Activated CD4-positive, alpha-beta T cell treated with anti-CD3 and anti-CD28 coated beads, Interleukin-2, amount 50 U/mL, for 24 hours (primary cell): ENCODE results near the gene MAPK8.
"Not testable (repeated sequence)": the region's sequence is repeated elsewhere in the genome, so short reads cannot be mapped to it uniquely, and the experiment has no call there.

ENCODE experiments used
- DNase-seq, 2 donors: peaks; one replicate each; pipeline ENCODE4 v3.0.0-alpha.2; 2020; ENCODE audit warnings: low read depth in 1 of 2, low spot score in 1 of 2

The MAPK8 gene

GRCh38 chr10:48306265-48306869, at the start of gene MAPK8:
Gene MAPK8 (plus strand): TSS chr10:48306677. CDS start chr10:48401661, 94,984 bp downstream.
- peak; percentile 82 to 85 for DNase-seq

DNA sequence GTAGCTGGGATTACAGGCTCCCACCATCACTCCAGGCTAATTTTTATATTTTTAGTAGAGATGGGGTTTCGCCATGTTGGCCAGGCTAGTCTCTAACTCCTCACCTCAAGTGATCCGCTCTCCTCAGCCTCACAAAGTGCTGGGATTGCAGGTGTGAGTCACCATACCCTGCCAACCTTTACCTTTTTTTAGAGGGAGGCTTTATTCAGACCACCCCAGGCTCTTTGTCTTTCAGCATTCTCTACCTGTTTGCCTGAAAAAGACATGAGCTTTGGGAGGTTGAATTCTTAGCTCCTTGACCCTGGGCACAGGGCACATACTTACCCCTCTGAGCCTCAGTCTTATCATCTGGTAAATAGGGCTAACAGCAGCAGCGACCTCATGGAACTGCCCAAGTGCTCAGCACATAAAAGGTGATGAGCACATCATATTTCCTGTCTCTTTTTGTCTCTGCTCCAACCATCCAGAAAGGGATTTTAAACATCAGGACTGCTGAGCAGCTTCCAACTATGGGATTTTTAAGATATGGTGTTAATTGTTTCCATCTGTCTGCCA, 49.0 kb upstream of the MAPK8 start:
- DNase-seq: no peak

DNA sequence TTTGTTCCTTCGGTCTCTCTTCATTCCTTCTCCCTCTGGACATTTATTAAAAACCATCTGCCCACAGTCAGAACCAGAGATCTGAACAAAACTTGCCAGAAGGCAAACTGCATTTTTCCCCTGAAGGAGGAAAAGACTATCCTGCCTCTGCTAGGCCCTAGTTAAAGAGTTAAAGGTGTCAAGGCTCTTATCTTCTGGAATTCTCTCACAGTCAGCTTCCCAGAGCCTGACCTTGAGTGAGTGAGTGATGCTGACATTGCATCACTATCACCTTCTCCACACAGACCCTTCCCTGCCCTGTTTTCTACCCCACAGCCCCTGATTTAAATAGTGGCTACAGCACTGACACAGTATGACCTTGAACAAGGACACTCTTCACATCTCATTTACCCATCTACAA, 48.4 kb upstream of the MAPK8 start:
- DNase-seq: no peak

GRCh38 chr10:48266528-48266927, 39.9 kb upstream of the MAPK8 start:
- no peak for DNase-seq

- no peak for DNase-seq
These were observed 35.3 kb upstream of the MAPK8 start for GRCh38 chr10:48271047-48271730.

DNA sequence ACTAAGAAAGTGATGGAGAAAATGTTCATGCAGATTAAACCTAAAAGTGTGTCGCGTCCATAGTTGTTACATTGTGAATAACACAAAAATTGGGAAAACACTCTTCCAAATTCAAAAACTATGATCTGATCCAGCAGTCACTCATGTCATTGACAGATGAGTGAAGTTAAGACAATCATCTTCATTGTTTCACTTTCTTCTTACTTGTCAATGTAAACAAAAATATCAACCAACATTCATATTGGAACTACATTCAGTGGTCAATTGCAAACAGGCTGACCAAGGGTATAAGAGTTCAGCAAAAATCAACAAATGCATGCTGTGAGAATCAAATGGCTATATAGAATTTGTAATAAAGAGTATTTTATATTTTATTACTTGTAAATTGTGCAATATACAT, 33.8 kb upstream of the MAPK8 start:
- no peak for DNase-seq

DNA sequence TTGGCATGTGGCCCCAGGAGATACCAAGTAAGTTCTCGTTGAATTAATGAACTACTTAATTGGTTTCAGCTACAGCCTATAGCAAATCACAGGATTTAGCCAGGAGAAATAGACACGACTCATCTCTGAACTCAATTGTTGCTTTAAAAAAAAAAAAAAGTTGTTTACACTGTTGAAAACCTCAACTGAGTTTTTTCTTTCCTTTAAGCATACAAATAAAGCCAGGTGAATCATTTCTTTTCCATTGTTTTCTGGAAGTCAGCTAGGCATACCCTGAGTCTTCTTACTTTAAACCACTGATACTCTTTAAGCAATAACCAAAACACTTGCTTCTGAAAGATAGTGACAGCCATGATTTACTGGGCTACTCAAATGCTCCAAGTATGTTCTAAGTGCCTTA, 32.7 kb upstream of the MAPK8 start:
- no peak for DNase-seq

GRCh38 chr10:48274636-48275035, 31.8 kb upstream of the MAPK8 start, which contains the start of gene FRMPD2:
Gene FRMPD2 (minus strand): TSS chr10:48274696. CDS start chr10:48274567, 129 bp downstream.
- DNase-seq: no peak

GRCh38 chr10:48277093-48277492, 29.4 kb upstream of the MAPK8 start:
- DNase-seq: no peak

- DNase-seq: no peak
These were observed 27.3 kb upstream of the MAPK8 start for GRCh38 chr10:48279081-48279751.

GRCh38 chr10:48281697-48282096, 24.8 kb upstream of the MAPK8 start:
- not testable (repeated sequence) for DNase-seq

DNA sequence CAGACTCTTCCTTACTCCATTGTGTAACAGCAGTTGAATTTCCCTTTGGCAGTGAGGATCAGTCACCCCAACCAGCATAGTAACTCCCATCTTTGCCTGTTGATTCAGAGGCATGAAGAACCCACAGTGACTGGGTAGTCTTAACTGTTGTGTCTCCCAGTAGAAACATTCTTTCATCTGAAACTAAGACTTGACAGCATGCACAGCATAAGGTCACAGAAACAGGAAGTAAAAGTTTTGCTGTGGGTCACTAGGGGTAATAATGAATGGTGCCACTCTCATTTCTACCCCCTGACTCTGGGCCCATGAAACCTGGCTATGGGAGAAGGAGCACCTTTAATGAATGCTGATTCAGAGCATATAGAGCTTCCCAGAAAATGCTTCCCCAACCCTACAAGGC, 23.6 kb upstream of the MAPK8 start:
- DNase-seq: no peak

- no peak for DNase-seq
These were observed 22.4 kb upstream of the MAPK8 start for GRCh38 chr10:48284002-48284546.

- DNase-seq: no peak
These were observed 21.7 kb upstream of the MAPK8 start for GRCh38 chr10:48284811-48285210.

DNA sequence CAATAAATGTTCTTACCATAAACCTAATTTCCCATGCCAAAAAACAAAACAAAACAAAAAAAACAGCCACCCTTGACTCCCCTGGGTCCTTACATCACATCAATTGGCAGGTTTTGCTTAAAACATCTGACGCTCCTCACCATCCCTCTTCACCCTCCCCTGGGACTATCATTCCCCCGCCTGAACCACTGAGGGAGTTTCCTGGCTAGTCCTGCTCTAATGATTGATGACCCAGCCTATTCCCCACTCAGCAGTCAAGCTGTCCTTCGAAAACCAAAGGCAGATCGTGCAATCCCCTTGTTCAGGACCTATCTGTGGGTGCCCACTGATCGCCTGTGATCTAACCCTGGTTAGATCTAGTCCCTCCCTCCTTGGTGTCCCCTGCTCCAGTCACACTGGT, 20.8 kb upstream of the MAPK8 start:
- DNase-seq: no peak

DNA sequence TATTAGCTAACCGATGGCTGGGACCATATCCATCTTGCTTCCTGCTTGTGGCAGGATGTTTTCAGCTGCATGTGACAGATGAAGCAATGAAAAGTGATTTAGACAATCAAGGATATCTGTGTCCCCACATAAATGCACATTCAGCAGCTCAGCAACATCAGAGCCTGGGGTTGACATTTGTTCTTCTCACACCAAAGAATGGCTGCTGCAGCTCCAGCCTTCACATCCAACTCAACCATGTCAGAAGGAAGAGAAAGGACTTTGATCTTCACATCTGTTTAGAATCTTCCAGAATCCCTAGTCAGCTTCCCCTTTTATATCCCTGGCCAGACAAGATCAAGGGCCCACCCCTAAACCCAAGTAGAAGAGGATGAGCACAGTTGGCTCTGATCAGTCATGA, 20.1 kb upstream of the MAPK8 start:
- no peak for DNase-seq

DNA sequence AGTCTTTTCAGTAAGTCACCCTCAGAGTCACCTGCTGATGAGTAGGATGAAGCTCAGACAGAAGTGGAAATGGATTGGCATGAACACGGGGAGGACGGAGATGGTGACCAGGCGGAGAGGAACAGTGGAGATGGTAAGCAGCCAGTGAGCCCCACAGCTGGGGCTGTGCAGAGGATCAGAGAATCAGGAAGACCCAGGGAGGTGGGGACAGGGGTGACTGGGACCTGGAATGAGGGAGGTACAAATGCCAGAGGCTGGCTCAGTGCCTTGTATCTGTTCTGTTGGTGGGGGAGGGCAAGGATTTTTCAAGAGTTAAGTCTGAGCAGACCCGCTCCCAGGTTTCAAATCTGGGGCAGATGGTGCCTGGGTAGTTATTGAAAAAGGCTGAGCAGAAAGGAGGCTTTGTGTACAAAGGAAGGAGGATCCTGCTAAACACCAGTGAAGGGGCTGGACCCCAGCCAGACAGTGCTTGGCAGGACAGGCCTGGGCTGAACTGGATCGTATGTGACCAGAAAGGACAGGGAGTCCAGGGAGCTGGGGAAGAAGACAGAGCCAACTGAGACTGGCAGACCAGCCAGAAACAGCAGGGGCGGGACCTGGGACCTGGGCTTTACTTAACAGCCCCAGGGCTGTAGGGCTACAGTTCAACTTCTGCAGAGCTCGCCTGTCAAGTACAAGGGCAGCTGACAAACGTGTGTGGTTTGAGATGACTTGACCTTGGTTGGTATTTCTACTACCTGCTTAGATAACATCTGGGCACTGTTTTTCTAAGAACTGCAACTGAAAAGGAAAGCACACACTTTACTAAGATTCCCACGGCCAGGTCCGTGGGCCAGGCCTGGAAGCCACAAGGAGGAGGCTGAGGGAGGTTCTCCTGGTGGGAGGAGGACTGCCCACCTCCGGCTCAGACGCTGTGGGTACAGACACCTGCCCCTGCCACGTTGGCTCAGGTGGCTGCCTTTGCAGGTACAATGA, 18.8 kb upstream of the MAPK8 start:
- DNase-seq: no peak

DNA sequence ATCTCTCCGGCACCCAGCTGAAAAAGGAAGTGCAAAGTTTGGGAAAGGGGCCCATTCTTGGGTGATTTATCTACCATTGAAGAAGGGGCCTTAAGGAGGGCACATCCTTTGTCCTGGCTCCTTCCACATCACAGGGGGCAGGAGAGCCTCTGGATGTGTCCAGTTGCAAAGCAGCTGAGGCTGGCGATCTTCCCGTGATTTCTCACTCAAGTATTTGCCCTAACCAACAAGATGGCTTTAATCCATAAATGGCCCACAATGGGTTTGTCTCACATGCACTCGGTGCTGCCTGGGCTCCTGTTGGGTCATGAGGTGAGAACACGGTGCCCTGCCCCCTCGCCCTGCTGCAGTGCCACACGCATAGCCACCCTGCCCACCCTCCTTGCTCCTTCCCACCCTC, 17.8 kb upstream of the MAPK8 start:
- DNase-seq: no peak

DNA sequence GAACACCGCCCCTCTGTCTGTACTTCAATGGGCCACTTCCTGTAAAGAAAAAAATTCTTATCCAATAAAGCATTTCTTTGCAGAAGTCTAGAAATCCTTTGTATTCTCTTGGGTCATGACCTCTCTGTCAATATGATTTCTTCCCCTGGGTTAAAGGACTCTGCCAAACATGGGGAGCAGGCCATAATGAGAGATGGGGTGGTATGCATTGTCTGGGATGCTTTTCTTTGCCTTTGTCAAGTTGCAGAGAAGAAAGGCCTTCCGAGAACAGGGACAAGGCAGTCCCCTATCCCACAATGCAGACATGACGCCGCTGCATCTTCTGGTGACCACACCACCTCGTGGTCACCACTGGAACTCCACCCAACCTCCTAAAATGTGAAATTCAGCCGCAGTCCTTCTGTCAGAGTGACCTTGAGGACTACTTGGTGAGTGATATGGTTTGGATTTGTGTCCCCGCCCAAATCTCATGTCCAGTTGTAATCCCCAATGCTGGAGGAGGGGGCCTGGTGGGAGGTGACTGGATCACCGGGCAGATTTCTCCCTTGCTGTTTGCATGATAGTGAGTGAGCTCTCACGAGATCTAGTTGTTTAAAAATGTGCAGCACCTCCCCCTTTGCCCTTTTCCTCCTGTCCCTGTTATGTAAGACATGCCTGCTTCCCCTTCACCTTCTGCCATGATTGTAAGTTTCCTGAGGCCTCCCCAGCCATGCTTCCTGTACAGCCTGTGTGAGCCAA, 16.8 kb upstream of the MAPK8 start:
- peak in 1 of 2 donors; percentile 22 for DNase-seq

DNA sequence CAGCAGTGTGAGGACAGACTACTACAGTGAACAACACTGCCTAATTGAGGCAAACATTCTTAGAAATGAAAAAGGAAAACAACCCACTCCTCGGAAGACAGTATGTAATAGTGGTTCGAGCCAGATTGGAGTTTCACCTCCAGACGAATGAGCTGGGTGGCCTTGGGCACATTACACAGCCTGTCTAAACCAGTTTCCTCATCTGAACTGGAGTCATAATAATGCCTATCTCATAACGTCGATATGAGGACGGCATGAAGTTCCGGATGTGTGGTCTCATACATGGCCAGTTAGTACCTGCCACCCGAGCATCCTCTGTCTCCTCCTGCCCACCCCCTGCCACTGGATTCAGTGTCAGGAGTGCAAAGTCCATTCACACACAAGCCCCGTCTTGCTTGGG, 16.2 kb upstream of the MAPK8 start:
- DNase-seq: no peak
